Thoracic aorta (tissue), 2 donors: ENCODE results near the gene KLC1. TPM values are rescaled to one million over a fixed set of nuclear protein-coding genes. Genes with fewer than 3 reads are reported as not detected.
A peak's percentile ranks its signal among the peaks of the same experiment; 100 is the strongest.

ENCODE experiments used
- ATAC-seq: fragments of 150-250 bp; one replicate; pipeline ENCODE4 v1.8.0; 2017; ENCODE audit warnings: low read depth; ENCODE audit not compliant: insufficient number of reproducible peaks, low FRiP score
- DNase-seq: peaks from one replicate; pipeline ENCODE4 v3.0.0-alpha.2; 2020; ENCODE audit warnings: low spot score
- H3K27ac ChIP-seq, 2 donors: fragments of 200-600 bp; sonication (generic); 1 replicate in 1 of 2; 2 replicates in 1 of 2; pipeline ENCODE4 v1.5.1; 2016; ENCODE audit warnings: mild to moderate bottlenecking in 2 of 2, moderate library complexity in 2 of 2
- H3K27me3 ChIP-seq: fragments of 200-600 bp; sonication (generic); replicated peaks from 2 replicates; pipeline ENCODE4 v1.6.0; 2016; ENCODE audit warnings: mild to moderate bottlenecking; ENCODE audit not compliant: insufficient read depth
- H3K36me3 ChIP-seq: fragments of 200-600 bp; sonication (generic); one replicate; pipeline ENCODE4 v1.5.1; 2016
- H3K4me1 ChIP-seq, 2 donors: fragments of 200-600 bp; sonication (generic); 1 replicate in 1 of 2; 2 replicates in 1 of 2; pipeline versions ENCODE4 v1.5.1 to v1.6.0; 2016; ENCODE audit warnings: low read depth in 2 of 2, mild to moderate bottlenecking in 1 of 2; ENCODE audit not compliant: control insufficient read depth in 1 of 2
- H3K4me3 ChIP-seq: fragments of 200-600 bp; sonication (generic); 2 replicates; pipeline ENCODE4 v1.5.1; 2016; ENCODE audit warnings: mild to moderate bottlenecking
- H3K9me3 ChIP-seq: fragments of 200-600 bp; sonication (generic); 2 replicates; pipeline ENCODE4 v1.5.1; 2016
- CTCF ChIP-seq: fragments of 200-600 bp; sonication (generic); IDR thresholded peaks from one replicate; pipeline ENCODE4 v1.5.1; 2019; ENCODE audit warnings: antibody characterized with exemption
- total RNA-seq, 2 donors: library from RNA; depleted of rRNA; stranded (reverse); fragments of >200 nt; gene quantifications; one replicate each; pipeline versions ENCODE4 v1.1.0 to v1.2.3, GENCODE V29; 2016

The KLC1 gene
- total RNA-seq, 2 donors from 2014 or later = 545 to 588 TPM

GRCh38 chr14:103735022-103735421 is 106.0 kb downstream of the KLC1 start:
- no peak for ATAC-seq
- H3K27ac ChIP-seq = peak overlapping the region; percentile 82 to 91

GRCh38 chr14:103735439-103735814 is 106.4 kb downstream of the KLC1 start:
- DNase-seq = no peak
- peak; percentile 43 for TF ChIP-seq CTCF
- no peaks in the 10 kb centered on the region for H3K27me3 ChIP-seq
- peak overlapping the region; percentile 82 to 91 for H3K27ac ChIP-seq
- H3K4me1 ChIP-seq = peaks cover 21 to 57% of the 10 kb centered on the region in 2 donors
- no peak for ATAC-seq
- peaks cover 25% of the 10 kb centered on the region for H3K36me3 ChIP-seq
- H3K9me3 ChIP-seq = no peaks in the 10 kb centered on the region
- no peak overlapping the region for H3K4me3 ChIP-seq

More at GRCh38 chr14:103735022-103735421, 106.0 kb downstream of the KLC1 start:
- no peak for TF ChIP-seq CTCF
- DNase-seq = no peak
- no peaks in the 10 kb centered on the region for H3K9me3 ChIP-seq
- H3K36me3 ChIP-seq = peaks cover 28% of the 10 kb centered on the region
- H3K27me3 ChIP-seq = no peaks in the 10 kb centered on the region
- H3K4me3 ChIP-seq = no peak overlapping the region
- H3K4me1 ChIP-seq = peaks cover 21 to 61% of the 10 kb centered on the region in 2 donors

- DNase-seq = no peak
- Histone ChIP-seq H3K27ac (peak overlapping the region; percentile 82 to 91), H3K4me3 (no peak overlapping the region), H3K4me1 (peaks cover 21 to 52% of the 10 kb centered on the region in 2 donors), H3K36me3 (peaks cover 25% of the 10 kb centered on the region), H3K9me3 (no peaks in the 10 kb centered on the region), H3K27me3 (no peaks in the 10 kb centered on the region)
- no peak for TF ChIP-seq CTCF
- no peak for ATAC-seq
These were observed 107.0 kb downstream of the KLC1 start for GRCh38 chr14:103735815-103736545.

GRCh38 chr14:103736546-103737431 is 107.8 kb downstream of the KLC1 start:
- no peak overlapping the region for H3K4me3 ChIP-seq
- H3K27ac ChIP-seq = peak overlapping the region; percentile 82 to 91
- DNase-seq (no peak), ATAC-seq (peak; percentile 27)
- H3K36me3 ChIP-seq = peaks cover 21% of the 10 kb centered on the region
- H3K4me1 ChIP-seq = peaks cover 21 to 50% of the 10 kb centered on the region in 2 donors
- H3K9me3 ChIP-seq = no peaks in the 10 kb centered on the region
- no peaks in the 10 kb centered on the region for H3K27me3 ChIP-seq
- TF ChIP-seq CTCF = no peak

- TF ChIP-seq CTCF = no peak
- H3K9me3 ChIP-seq = no peaks in the 10 kb centered on the region
- peak overlapping the region; percentile 82 to 91 for H3K27ac ChIP-seq
- DNase-seq = no peak
- H3K27me3 ChIP-seq = no peaks in the 10 kb centered on the region
- no peak overlapping the region for H3K4me3 ChIP-seq
- peaks cover 21 to 50% of the 10 kb centered on the region in 2 donors for H3K4me1 ChIP-seq
- no peak for ATAC-seq
- peaks cover 13% of the 10 kb centered on the region for H3K36me3 ChIP-seq
These were observed 108.5 kb downstream of the KLC1 start for GRCh38 chr14:103737432-103738045.
